Measurements from ENCODE around the gene SEMA3G. TPM values are rescaled to one million over a fixed set of nuclear protein-coding genes. Genes with fewer than 3 reads are reported as not detected.

SEMA3G gene
- polyA plus RNA-seq, 1 donor from 2014 or later: not detected

GRCh38 chr3:52402706-52403270, 42.1 kb downstream of the SEMA3G start:
- TF ChIP-seq EZH2 (IDR thresholded peaks at IDR 0.05; ENCODE audit: borderline replicate concordance, insufficient read depth, low read length, poor library complexity, severe bottlenecking): no peak
- TF ChIP-seq TAF1 (IDR thresholded peaks at IDR 0.05; ENCODE audit: low read depth): no peak
- TF ChIP-seq RAD21 (conservative IDR thresholded peaks at IDR 0.05): no peak
- TF ChIP-seq POLR2AphosphoS5 (IDR thresholded peaks at IDR 0.05): no peak
- TF ChIP-seq REST (IDR thresholded peaks at IDR 0.05; ENCODE audit: borderline replicate concordance): no peak
- TF ChIP-seq SMC3 (conservative IDR thresholded peaks at IDR 0.05; ENCODE audit: poor library complexity): no peak
- no peak for TF ChIP-seq EP300 (conservative IDR thresholded peaks at IDR 0.05; ENCODE audit: poor library complexity, severe bottlenecking)
- no peak for TF ChIP-seq CTCF (IDR thresholded peaks at IDR 0.05; ENCODE audit: poor library complexity, severe bottlenecking)
- TF ChIP-seq MXI1 (conservative IDR thresholded peaks at IDR 0.05; ENCODE audit: poor library complexity, severe bottlenecking): no peak

GRCh38 chr3:52402101-52402521, 42.8 kb downstream of the SEMA3G start:
- no peaks in the 10 kb centered on the region for H4K20me1 ChIP-seq (ENCODE audit: insufficient read depth)
- H2AFZ ChIP-seq (ENCODE audit: low read depth, low read length): no peak overlapping the region
- peaks cover 7% of the 10 kb centered on the region for H3K36me3 ChIP-seq (ENCODE audit: insufficient read depth, low read length)
- H3K27ac ChIP-seq (ENCODE audit: low read length): no peak overlapping the region
- no peak overlapping the region for H3K4me3 ChIP-seq (ENCODE audit: low read length)
- H3K27me3 ChIP-seq (ENCODE audit: insufficient read depth, low read depth, low read length): no peaks in the 10 kb centered on the region
- H3K9me3 ChIP-seq (ENCODE audit: low read length): no peaks in the 10 kb centered on the region
- TF ChIP-seq POLR2AphosphoS5 (IDR thresholded peaks at IDR 0.05): no peak
- TF ChIP-seq TAF1 (IDR thresholded peaks at IDR 0.05; ENCODE audit: low read depth): no peak
- TF ChIP-seq RAD21 (conservative IDR thresholded peaks at IDR 0.05): no peak
- TF ChIP-seq SMC3 (conservative IDR thresholded peaks at IDR 0.05; ENCODE audit: poor library complexity): no peak
- no peak for TF ChIP-seq EP300 (conservative IDR thresholded peaks at IDR 0.05; ENCODE audit: poor library complexity, severe bottlenecking)
- TF ChIP-seq CTCF (IDR thresholded peaks at IDR 0.05; ENCODE audit: poor library complexity, severe bottlenecking): no peak
- no peak for TF ChIP-seq EZH2 (IDR thresholded peaks at IDR 0.05; ENCODE audit: borderline replicate concordance, insufficient read depth, low read length, poor library complexity, severe bottlenecking)
- TF ChIP-seq REST (IDR thresholded peaks at IDR 0.05; ENCODE audit: borderline replicate concordance): no peak
- no peak for TF ChIP-seq MXI1 (conservative IDR thresholded peaks at IDR 0.05; ENCODE audit: poor library complexity, severe bottlenecking)
- no peaks in the 10 kb centered on the region for H3F3A ChIP-seq (ENCODE audit: insufficient read depth, low read length, poor library complexity, severe bottlenecking)
- H3K79me2 ChIP-seq (replicated peaks; ENCODE audit: insufficient read depth, low read length): no peaks in the 10 kb centered on the region
- H3K4me2 ChIP-seq (ENCODE audit: low read length): no peak overlapping the region
- no peaks in the 10 kb centered on the region for H3K9me2 ChIP-seq (ENCODE audit: insufficient read depth, low read length)
- no peak overlapping the region for H3K9ac ChIP-seq (ENCODE audit: low read length)

More at GRCh38 chr3:52402706-52403270, 42.1 kb downstream of the SEMA3G start:
- Histone ChIP-seq H4K20me1 (ENCODE audit: insufficient read depth) (no peaks in the 10 kb centered on the region), H3K79me2 (replicated peaks; ENCODE audit: insufficient read depth, low read length) (peaks cover 1% of the 10 kb centered on the region), H2AFZ (ENCODE audit: low read depth, low read length) (no peak overlapping the region), H3K9ac (ENCODE audit: low read length) (no peak overlapping the region), H3K4me2 (ENCODE audit: low read length) (no peak overlapping the region), H3K9me2 (ENCODE audit: insufficient read depth, low read length) (no peaks in the 10 kb centered on the region), H3K27ac (ENCODE audit: low read length) (no peak overlapping the region), H3K4me3 (ENCODE audit: low read length) (no peak overlapping the region), H3K27me3 (ENCODE audit: insufficient read depth, low read depth, low read length) (no peaks in the 10 kb centered on the region), H3K9me3 (ENCODE audit: low read length) (no peaks in the 10 kb centered on the region), H3F3A (ENCODE audit: insufficient read depth, low read length, poor library complexity, severe bottlenecking) (no peaks in the 10 kb centered on the region), H3K36me3 (ENCODE audit: insufficient read depth, low read length) (peaks cover 7% of the 10 kb centered on the region)

All from neural cell (in vitro differentiated cells).